Calu3 (cell line): Measurements from ENCODE around the gene FAM83D. TPM values are rescaled to one million over a fixed set of nuclear protein-coding genes. Genes with fewer than 3 reads are reported as not detected.

ENCODE experiments used
- BruUV-seq: library from RNA; stranded (reverse); fragments of 400-500 nt; replicated peaks from 2 replicates; lab custom pipeline; 2021; lab: Mats Ljungman, UMichigan
- CTCF ChIA-PET: fragments of 300-600 bp; sonication (Branson Sonifier 250); formaldehyde crosslinking; loops from one replicate; lab custom pipeline; 2022; ENCODE audit warnings: antibody characterized with exemption; lab: Charles Lee
- DNase-seq: peaks from one replicate; pipeline ENCODE4 v3.0.0; 2022
- H3K27ac Mint-ChIP-seq: one replicate; pipeline ENCODE4 v1.8.0; 2022; ENCODE audit warnings: mixed read lengths; ENCODE audit not compliant: unreplicated experiment
- H3K27me3 Mint-ChIP-seq: one replicate; pipeline ENCODE4 v1.8.0; 2022; ENCODE audit warnings: mixed read lengths; ENCODE audit not compliant: unreplicated experiment
- H3K36me3 Mint-ChIP-seq: one replicate; pipeline ENCODE4 v1.8.0; 2022; ENCODE audit warnings: mild to moderate bottlenecking, moderate library complexity, mixed read lengths; ENCODE audit not compliant: insufficient read depth, unreplicated experiment
- H3K4me1 Mint-ChIP-seq: one replicate; pipeline ENCODE4 v1.8.0; 2022; ENCODE audit warnings: mild to moderate bottlenecking, low read depth, mixed read lengths; ENCODE audit not compliant: unreplicated experiment
- H3K4me3 Mint-ChIP-seq: one replicate; pipeline ENCODE4 v1.8.0; 2022; ENCODE audit warnings: mild to moderate bottlenecking, low read depth, moderate library complexity, mixed read lengths; ENCODE audit not compliant: unreplicated experiment
- H3K9me3 Mint-ChIP-seq: one replicate; pipeline ENCODE4 v1.8.0; 2022; ENCODE audit warnings: low read depth, mixed read lengths; ENCODE audit not compliant: unreplicated experiment
- intact Hi-C: fragments of 100-400 bp; cut with micrococcal nuclease; formaldehyde crosslinking; loops from one replicate; pipeline ENCODE4 v1.10.0; 2022; ENCODE audit not compliant: unreplicated experiment
- total RNA-seq: library from RNA; stranded (reverse); gene quantifications from 2 replicates; pipeline ENCODE4 v1.2.3, GENCODE V29; 2022
- TF ChIP-seq, protein P1 (sequence below): fragments of 200-600 bp; IDR thresholded peaks from one replicate; pipeline ENCODE4 v1.8.0; 2022; ENCODE audit warnings: antibody characterized with exemption; ENCODE audit not compliant: unreplicated experiment

FAM83D gene
- total RNA-seq, 1 experiment from 2014 or later = 84.0 TPM

DNA sequence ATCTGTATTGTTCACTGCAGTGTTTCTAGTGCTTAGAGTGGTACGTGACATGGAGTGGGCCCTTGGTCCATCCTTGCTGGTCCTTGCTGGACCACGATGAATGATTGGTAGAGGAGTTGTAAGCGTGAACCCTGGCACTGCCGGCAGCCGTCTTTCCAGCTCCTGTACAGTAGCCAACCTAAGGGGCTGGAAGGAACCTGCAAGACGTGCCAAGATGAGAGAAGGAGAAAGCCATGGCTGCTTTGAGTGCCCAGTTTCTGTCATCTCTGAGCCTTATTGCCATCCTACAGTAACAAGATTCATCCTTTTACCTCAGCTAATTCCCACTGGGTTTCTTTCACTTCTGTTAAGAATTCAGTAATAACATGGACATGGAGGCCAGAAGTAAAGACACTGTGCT, 41.9 kb downstream of the FAM83D start:
- Mint-ChIP-seq H3K4me1 (peaks cover 16% of the 10 kb centered on the region), H3K36me3 (peaks cover 15% of the 10 kb centered on the region), H3K4me3 (no peak overlapping the region), H3K27ac (no peak overlapping the region), H3K9me3 (no peaks in the 10 kb centered on the region), H3K27me3 (no peaks in the 10 kb centered on the region)
- TF ChIP-seq, protein P1, sequence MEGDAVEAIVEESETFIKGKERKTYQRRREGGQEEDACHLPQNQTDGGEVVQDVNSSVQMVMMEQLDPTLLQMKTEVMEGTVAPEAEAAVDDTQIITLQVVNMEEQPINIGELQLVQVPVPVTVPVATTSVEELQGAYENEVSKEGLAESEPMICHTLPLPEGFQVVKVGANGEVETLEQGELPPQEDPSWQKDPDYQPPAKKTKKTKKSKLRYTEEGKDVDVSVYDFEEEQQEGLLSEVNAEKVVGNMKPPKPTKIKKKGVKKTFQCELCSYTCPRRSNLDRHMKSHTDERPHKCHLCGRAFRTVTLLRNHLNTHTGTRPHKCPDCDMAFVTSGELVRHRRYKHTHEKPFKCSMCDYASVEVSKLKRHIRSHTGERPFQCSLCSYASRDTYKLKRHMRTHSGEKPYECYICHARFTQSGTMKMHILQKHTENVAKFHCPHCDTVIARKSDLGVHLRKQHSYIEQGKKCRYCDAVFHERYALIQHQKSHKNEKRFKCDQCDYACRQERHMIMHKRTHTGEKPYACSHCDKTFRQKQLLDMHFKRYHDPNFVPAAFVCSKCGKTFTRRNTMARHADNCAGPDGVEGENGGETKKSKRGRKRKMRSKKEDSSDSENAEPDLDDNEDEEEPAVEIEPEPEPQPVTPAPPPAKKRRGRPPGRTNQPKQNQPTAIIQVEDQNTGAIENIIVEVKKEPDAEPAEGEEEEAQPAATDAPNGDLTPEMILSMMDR = no peak
- intact Hi-C loops = no loop called here
- no peak for DNase-seq
- CTCF ChIA-PET = no interaction called here
- BruUV-seq = no TSS peak

DNA sequence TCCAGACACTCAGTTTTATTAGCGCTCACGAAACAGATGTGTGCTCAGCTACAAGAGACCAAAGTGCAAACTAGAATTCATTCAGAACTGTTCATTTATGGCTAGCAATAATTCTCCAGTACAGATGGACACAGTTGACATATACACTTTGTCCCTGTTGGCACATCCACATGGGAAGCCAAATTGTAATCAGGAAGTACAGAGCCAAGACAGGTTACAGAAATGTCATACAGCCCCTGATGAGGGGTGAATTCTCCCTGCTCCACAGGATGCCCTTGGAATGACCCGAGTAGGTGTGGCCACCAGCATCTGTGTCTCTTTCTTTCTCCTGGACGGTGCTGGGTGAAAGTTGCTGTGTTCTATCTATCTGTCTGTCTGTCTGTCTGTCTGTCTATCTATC, 43.5 kb downstream of the FAM83D start:
- H3K4me1 Mint-ChIP-seq = peaks cover 17% of the 10 kb centered on the region
- no peak overlapping the region for H3K4me3 Mint-ChIP-seq
- TF ChIP-seq, protein P1 = no peak
- intact Hi-C loops = no loop called here
- peaks cover 12% of the 10 kb centered on the region for H3K36me3 Mint-ChIP-seq
- no peak for DNase-seq
- H3K27me3 Mint-ChIP-seq = no peaks in the 10 kb centered on the region
- CTCF ChIA-PET = no interaction called here
- H3K27ac Mint-ChIP-seq = no peak overlapping the region
- H3K9me3 Mint-ChIP-seq = no peaks in the 10 kb centered on the region
- no TSS peak for BruUV-seq

DNA sequence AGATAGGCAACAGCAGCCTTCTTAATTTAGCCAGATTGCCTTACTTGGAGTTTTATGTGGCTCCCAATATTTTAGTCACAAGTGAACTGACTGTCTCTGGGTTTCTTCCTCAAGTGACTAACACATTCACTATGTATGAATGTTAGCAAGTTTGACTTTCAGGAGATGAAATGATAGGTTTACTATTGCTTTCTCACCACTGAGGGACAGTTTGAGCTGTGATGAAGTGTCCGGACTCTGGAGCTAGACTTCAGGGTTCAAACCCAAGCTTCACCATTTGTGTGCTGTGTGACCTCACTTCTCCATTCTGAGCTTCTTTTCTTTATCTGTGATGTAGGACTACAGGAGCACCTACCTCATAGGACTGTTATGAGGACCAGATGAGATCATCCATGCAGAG, 44.1 kb downstream of the FAM83D start:
- Mint-ChIP-seq H3K9me3 (no peaks in the 10 kb centered on the region), H3K4me1 (peaks cover 19% of the 10 kb centered on the region), H3K27me3 (no peaks in the 10 kb centered on the region), H3K27ac (no peak overlapping the region), H3K4me3 (no peak overlapping the region), H3K36me3 (peaks cover 12% of the 10 kb centered on the region)
- BruUV-seq = no TSS peak
- TF ChIP-seq, protein P1 = no peak
- CTCF ChIA-PET = interaction anchor here (1.0 kb wide), 1 partner anchor 99 kb away, joined by 3 read pairs; no protein-coding TSS in a partner anchor
- DNase-seq = no peak
- intact Hi-C loops = no loop called here

DNA sequence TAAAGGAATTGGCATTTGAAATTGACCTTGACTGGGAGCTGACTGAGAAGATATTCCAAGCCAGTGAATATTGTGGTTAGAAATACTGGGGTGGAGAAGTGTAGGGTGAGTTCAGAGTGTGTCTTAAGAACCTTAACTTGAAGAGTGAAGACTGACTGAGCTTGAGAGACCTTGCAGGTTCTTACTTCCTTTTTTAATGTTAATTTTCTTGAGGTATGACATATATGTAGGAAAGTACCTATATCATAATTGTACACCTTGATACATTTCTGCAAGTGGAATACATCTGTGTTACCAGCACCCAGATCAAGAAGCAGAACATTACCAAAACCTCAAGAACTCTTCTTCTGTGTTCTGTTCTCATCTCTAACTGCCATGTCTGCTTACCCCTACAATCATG, 46.9 kb downstream of the FAM83D start:
- Mint-ChIP-seq H3K9me3 (no peaks in the 10 kb centered on the region), H3K4me1 (peaks cover 19% of the 10 kb centered on the region), H3K36me3 (peaks cover 12% of the 10 kb centered on the region), H3K4me3 (no peak overlapping the region), H3K27ac (no peak overlapping the region), H3K27me3 (no peaks in the 10 kb centered on the region)
- TF ChIP-seq, protein P1 = no peak
- intact Hi-C loops = no loop called here
- BruUV-seq = no TSS peak
- CTCF ChIA-PET = interaction anchor here (1.2 kb wide), 1 partner anchor 19 kb away, joined by 3 read pairs; no protein-coding TSS in a partner anchor
- no peak for DNase-seq
